A549 treated with Mapracorat at 1 μM for 4 hours (cell line): ENCODE data around the gene SLC25A3. TPM values are rescaled to one million over a fixed set of nuclear protein-coding genes. Genes with fewer than 3 reads are reported as not detected.

ENCODE experiments used
- total RNA-seq: library from RNA; stranded (reverse); fragments of 200-300 nt; extraction: Qiagen RNA extraction; gene quantifications from 5 replicates; pipeline ENCODE4 v1.2.3, GENCODE V29; 2022

The SLC25A3 gene
- 727 to 774 TPM (median 759 TPM) in 5 replicates for total RNA-seq

DNA sequence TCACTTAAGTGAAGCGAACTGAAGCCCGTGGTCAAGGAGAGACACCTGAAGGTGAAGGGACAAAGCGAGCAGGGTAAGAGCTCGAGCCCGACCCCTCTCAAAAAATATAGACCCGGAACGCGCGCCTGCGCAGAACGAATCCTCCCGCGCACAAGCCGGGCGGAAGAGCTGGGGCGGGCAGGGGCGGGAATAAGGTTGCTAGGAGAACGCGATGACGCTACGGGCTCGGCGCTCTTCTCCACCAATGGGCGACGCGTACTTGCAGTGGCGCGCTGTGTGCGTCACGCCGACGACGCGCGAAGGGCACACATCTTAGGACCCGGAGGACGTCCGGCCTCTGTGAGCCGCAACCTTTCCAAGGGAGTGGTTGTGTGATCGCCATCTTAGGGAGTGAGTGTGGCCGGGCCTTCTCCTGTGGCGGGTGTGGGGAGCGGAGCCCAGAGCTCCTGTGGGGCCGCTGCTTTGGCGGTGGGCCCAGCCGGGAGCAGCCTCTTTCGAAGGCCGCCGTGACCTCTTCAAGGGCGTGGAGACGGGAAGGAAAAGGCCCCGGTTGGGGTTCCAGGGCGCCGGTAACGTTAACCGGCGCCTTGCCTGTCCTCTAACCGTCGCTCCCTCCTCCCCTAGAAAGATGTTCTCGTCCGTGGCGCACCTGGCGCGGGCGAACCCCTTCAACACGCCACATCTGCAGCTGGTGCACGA is at the start of gene SLC25A3:
Gene SLC25A3, plus strand, starts transcription at position 336 of the 699 bp plus-strand sequence. Its CDS starts 293 bp downstream, at position 629.

GRCh38 chr12:98644712-98645571 is 51.5 kb downstream of the SLC25A3 start, which contains the start of the genes APAF1 and IKBIP:
Gene APAF1 (plus strand): TSS chr12:98645290. CDS start chr12:98648360, 3,070 bp downstream.
Gene IKBIP (minus strand): TSS chr12:98644788. CDS start chr12:98644701, 87 bp downstream.

Other genes starting within 250 kb of the SLC25A3 start
- 68.5 to 89.8 TPM (median 86.0 TPM) in 5 replicates for gene TMPO, start 78.1 kb upstream of the SLC25A3 start, total RNA-seq
- 63.0 to 76.1 TPM (median 70.0 TPM) in 5 replicates for gene IKBIP, start 51.1 kb downstream of the SLC25A3 start, total RNA-seq
- gene APAF1, start 51.6 kb downstream of the SLC25A3 start, total RNA-seq = 10.0 to 15.6 TPM (median 13.8 TPM) in 5 replicates